HG03558 (cell line): Measurements from ENCODE around the gene TNRC6C.
"Not testable (repeated sequence)": the region's sequence is repeated elsewhere in the genome, so short reads cannot be mapped to it uniquely, and the experiment has no call there.

Source experiments
- ATAC-seq: cut with Tn5 transposase; IDR thresholded peaks from one replicate; pipeline ENCODE4 v1.9.1; 2021; ENCODE audit warnings: moderate number of reproducible peaks; ENCODE audit not compliant: unreplicated experiment; ENCODE audit errors: extremely low read depth

Gene TNRC6C

GRCh38 chr17:77929180-77929564 lies 29.3 kb upstream of the TNRC6C start:
- no peak for ATAC-seq

DNA sequence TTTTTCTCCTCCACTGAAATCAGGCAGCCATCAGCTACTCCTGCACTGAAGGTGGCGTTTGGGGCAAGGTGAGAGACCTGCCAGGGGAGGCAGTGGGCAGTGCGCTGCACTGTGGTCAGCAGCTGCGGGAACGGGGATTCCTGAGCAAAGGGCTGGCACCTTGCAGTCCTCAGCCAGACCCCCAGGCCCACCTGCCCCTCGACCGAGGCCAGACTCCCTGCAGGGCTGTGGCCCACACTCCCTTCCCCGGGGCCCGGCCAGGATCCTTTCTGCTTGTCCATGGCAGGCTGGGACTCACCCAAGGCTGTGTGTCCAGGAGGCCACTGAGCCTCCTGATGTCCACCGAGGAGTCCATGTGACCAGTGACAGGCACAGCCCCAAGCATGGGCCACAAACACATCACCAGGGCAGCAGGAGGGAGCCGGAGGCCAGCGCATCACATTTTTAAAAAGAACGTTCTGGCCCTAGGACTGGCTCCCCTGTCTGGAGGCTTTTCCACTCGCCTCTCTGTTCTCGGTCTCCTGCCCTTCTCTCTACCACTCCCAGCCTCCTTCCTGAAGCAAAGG lies 28.5 kb upstream of the TNRC6C start:
- ATAC-seq, result no peak

DNA sequence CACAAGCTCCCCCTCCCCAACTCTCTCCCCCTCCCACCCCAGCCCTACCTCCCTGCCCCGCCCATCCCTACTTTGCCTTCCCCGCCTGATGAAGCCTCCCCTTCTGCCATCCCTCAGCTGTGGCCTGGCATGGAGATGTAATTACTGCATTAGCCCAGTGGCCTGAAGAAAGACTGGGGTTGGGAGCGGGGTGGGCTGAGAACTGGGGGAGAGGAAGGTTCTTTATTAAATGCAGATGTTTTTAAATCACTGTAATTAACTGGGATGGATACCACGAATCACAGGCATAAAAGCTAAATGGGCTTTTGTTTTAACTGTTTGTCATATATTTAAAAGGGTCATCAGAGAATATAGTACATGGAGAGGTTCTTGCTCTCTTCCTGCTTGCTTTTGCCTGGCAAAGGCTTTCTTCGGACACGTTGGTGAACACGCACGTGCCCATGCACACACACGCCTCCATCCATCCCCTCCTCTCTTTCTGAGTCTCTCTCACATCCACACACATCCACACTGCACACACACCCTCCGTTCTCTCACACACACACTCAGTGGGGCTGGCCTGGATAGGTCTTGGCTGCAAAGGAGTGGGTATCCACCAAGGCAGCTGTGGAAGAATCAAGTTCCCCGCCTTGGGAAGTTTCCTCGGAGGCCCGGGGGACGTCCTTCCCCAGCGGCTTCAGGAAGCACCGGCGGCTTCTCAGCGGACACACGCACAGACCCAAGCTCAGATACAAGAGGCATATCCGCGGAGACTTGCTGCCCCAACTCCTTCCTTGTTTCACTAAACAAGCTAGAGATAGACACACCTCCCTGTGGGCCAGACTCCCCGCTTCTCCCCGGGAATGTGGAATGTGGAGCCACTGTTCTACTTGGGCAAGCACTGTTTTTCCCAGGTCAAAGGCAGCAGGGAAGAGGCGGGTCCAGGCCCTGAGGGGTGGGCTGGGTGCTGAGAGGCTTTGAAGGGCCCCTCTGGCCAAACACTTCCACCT lies 27.4 kb upstream of the TNRC6C start:
- no peak for ATAC-seq

DNA sequence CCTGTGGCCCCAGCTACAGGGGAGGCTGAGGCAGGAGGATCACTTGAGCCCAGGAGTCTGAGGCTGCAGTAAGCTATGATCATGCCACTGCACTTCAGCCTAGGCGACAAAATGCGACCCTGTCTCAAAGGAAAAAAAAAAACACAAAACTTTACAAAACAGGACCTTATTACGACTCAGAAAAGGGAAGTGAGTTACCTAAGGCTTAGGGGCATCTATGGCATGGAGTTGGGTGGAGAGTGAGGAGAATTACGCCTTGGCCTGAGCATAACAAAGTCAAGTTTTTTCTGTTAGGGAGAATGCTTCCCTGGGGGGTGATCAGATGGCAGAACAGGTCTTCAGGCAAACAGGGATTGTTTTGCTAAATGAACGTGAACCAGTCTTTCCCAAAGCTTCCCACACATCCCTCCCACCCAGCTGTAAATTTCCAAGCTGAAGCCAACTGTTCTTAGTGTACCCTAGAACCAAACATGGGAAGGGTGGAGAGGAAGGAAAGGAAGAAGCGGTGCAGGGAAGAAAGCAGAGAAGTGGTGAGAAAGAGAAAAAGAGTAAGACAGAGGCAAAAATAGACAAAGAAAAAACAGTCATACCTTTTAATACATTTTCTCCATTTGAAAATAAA lies 24.6 kb upstream of the TNRC6C start:
- no peak for ATAC-seq

- ATAC-seq, result no peak
These were observed 23.4 kb upstream of the TNRC6C start for GRCh38 chr17:77935121-77935571.

- not testable (repeated sequence) for ATAC-seq
These were observed 22.8 kb upstream of the TNRC6C start for GRCh38 chr17:77935744-77936143.

GRCh38 chr17:77936881-77937280 lies 21.6 kb upstream of the TNRC6C start:
- no peak for ATAC-seq

DNA sequence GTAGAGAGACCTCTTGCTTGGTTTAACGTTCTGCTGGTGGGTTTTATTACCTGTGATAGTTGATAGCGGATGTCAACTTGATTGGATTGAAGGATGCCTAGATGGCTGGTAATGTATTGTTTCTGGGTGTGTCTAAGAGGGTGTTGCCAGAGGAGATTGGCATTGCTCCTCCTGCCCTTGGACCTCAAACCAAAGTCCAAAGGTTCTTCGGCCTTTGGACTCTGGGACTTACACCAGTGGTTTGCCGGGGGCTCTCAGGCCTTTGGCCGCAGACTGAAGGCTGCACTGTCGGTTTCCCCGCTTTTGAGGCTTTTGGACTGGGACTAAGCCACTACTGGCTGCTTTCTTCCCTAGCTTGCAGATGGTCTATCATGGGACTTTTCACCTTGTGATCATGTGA lies 17.5 kb upstream of the TNRC6C start:
- ATAC-seq, result no peak

DNA sequence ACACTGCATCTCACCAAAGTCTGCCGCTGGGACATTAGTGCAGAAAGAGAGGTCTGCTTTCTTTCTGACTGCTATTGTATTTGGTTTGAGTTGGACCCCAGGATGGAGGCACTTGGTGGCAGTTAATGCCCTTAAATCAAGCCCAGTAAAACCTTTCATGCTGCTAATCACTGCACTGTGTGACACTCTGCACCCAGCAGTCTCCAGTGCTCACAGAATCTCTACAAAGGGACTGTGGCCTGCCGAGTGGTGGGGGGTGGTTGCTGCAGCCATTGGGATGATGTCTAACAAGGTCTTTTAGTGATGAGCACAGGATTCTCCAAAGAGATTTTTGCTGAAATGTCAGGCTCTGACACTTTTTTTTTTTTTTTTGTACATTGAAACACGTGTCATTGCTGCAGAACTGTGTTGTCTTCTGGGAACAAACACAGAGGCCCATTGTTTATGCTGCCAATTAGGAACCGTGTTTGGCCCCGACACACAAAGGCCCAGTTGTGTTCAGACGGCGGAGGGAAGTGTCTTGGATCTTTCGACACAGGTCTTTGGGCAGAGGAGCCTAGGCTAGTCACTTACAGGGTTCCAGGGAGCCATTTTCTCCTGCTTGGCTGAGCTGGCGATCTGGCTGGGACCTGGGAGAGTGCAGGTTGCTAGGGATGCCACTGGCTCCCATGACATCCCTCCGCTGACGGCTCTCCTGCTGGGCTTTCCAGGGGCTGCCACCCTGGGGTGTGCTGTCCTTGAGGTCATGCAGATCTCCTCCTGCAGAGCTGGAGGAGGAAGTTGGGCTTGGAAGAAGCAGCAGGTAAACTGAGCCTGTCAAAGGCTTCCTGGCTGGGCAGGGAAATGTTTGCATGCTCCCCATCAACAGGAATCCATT lies 16.2 kb upstream of the TNRC6C start:
- ATAC-seq, result no peak

DNA sequence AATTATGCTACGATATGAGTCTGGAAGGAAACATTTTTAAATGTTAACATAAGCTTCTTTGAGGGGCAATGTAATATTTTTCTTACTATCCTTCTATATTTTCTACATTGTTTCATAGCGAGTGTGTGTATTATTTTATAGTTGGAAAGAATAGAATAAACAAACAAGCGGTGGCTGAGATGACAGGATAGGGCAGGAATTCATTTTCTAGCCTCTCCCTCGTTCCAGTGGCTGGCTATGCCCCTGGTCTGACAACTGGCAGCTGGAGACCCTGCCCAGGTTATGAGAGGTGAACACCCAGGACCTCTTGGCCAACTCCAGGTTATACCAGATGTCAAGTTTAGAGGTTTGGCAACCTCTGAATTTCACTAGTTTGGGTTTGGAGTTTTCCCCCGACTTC lies 14.5 kb upstream of the TNRC6C start:
- ATAC-seq, result no peak

DNA sequence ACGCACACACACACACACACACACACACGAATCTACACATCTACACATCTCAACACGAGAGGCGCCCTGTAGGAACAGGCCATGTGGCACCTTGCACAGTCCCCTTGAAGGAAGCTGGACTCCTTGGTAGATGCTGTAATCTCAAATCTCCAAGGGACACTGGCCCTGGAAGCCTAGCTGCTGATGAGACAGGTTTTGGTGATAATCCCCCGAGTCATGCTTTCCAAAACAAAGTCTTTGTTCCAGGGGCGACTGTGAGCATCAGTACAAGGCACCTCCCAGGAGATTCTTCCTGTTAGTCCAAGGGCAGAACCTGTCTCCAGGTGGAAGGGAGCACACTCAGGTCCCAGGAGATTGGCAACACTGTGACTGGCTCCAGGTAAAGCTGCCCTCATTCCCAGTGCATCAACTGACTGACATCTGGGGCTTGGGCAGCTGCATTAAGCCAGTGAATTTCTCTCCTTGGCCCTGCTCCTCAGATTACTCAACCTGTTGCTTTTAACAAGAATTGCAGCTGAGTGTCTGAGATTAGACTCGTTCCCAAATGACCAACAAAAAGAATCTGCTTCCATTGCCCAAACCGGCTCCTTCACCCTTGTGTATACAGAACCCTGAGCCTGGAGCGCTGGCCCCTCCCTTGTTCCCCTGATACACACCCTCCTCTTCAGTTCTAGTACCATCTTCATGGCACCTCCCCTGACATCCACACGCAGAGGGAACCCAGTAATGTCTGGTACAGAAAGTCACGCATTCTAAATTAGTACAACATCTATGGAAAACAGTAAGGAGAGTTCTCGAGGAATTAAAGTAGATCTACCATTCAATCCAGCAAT lies 13.9 kb upstream of the TNRC6C start:
- no peak for ATAC-seq

GRCh38 chr17:77946900-77947645 lies 11.4 kb upstream of the TNRC6C start:
- no peak for ATAC-seq

- ATAC-seq, result no peak
These were observed 9.8 kb upstream of the TNRC6C start for GRCh38 chr17:77948690-77949114.

GRCh38 chr17:77951123-77951522 lies 7.4 kb upstream of the TNRC6C start:
- ATAC-seq, result no peak

- no peak for ATAC-seq
These were observed 6.1 kb upstream of the TNRC6C start for GRCh38 chr17:77952368-77952767.

GRCh38 chr17:77957235-77957856 lies 1.2 kb upstream of the TNRC6C start:
- ATAC-seq, result no peak

DNA sequence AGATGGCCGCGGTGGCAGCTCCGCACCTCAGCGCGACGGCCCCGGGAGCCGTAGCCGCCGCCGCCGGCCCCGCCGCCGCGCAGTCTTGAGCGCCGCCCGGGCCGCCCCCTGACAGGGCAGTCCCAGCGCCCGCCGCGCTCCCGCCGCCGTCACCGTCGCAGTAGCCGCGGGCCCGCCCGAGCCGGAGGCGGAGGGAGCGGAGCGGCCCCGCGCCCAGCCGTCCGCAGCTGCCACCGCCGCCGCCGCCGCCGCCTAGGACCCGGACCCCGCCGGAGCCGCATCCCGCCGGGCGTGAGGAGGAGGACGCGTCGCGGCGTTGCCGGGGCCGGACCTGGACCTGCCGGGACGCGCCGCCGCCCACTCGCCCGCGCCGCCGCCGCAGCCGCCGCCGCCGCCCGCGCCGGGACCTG lies 218 bp downstream of the TNRC6C start:
- no peak for ATAC-seq
